DND-41 (cell line): ENCODE results near the gene MMP24.

ENCODE experiments used
- EZH2 ChIP-seq: IDR thresholded peaks from 3 replicates; pipeline ENCODE4 v1.6.1; 2012; ENCODE audit warnings: borderline replicate concordance, low read depth, mild to moderate bottlenecking, moderate library complexity, low read length, inconsistent platforms; ENCODE audit not compliant: severe bottlenecking
- TF ChIP-seq, protein P1 (sequence below): IDR thresholded peaks from 2 replicates; pipeline ENCODE4 v1.5.1; 2012; ENCODE audit warnings: borderline replicate concordance, low read length, moderate library complexity, mild to moderate bottlenecking; ENCODE audit not compliant: poor library complexity, severe bottlenecking; ENCODE audit errors: extremely low read depth

DNA sequence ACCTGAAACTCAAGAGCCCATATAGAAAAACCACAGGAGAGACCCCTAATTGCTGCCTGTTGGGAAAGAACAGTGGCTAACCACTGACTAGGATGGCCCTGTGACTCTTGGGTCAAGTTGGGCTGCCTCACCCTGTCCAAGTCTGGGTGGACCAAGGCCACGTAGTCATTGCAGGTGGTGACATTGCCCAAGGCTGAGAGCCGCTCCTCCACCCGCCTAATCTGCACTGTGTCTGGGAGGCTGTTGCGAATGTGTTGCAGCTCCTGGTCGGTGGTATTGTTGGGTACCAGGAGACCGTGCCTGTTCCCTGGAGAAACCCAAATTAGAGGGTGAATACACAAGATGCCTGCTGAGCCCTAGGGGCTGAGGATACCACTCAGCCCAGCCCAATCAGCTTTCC is 54.0 kb downstream of the MMP24 start:
- TF ChIP-seq, protein P1, sequence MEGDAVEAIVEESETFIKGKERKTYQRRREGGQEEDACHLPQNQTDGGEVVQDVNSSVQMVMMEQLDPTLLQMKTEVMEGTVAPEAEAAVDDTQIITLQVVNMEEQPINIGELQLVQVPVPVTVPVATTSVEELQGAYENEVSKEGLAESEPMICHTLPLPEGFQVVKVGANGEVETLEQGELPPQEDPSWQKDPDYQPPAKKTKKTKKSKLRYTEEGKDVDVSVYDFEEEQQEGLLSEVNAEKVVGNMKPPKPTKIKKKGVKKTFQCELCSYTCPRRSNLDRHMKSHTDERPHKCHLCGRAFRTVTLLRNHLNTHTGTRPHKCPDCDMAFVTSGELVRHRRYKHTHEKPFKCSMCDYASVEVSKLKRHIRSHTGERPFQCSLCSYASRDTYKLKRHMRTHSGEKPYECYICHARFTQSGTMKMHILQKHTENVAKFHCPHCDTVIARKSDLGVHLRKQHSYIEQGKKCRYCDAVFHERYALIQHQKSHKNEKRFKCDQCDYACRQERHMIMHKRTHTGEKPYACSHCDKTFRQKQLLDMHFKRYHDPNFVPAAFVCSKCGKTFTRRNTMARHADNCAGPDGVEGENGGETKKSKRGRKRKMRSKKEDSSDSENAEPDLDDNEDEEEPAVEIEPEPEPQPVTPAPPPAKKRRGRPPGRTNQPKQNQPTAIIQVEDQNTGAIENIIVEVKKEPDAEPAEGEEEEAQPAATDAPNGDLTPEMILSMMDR = no peak
- no peak for TF ChIP-seq EZH2
